Endothelial cell of umbilical vein (primary cell): ENCODE measurements around the gene GPN1. TPM values are rescaled to one million over a fixed set of nuclear protein-coding genes. Genes with fewer than 3 reads are reported as not detected.

Experiments used
- BruUV-seq: library from RNA; stranded (reverse); fragments of 400-500 nt; replicated peaks from 2 replicates; lab custom pipeline; 2021; lab: Mats Ljungman, UMichigan
- CTCF ChIA-PET: fragments of 300-600, 350-600 bp; sonication (Branson Sonifier 250); formaldehyde crosslinking; loops from one replicate; lab custom pipeline; 2021; ENCODE audit warnings: antibody characterized with exemption, inconsistent platforms; lab: Charles Lee
- POLR2A ChIA-PET: fragments of 300-600, 350-600 bp; sonication (Branson Sonifier 250); formaldehyde crosslinking; loops from one replicate; lab custom pipeline; 2021; ENCODE audit warnings: antibody characterized with exemption, inconsistent platforms; lab: Charles Lee
- DNase-seq: peaks from one replicate; pipeline ENCODE4 v3.0.0-alpha.2; 2011; ENCODE audit warnings: low read depth, low spot score
- FAIRE-seq: peaks from 2 replicates; lab custom pipeline; 2011; peaks lifted over from hg19 to GRCh38; lab: Jason Lieb, UNC
- H2AFZ ChIP-seq: 2 replicates; pipeline ENCODE4 v1.6.0; 2012; ENCODE audit warnings: low read depth, low read length, control low read depth, inconsistent platforms
- H3K27ac ChIP-seq: 2 replicates; pipeline ENCODE4 v1.5.1; 2011; ENCODE audit warnings: low read depth, mild to moderate bottlenecking, control low read depth, low read length, moderate library complexity; ENCODE audit not compliant: insufficient read depth
- H3K27me3 ChIP-seq, 2 experiments: 2 replicates each; pipeline versions ENCODE4 v1.6.0 to v1.6.1; 2011; ENCODE audit warnings: low read length in 2 of 2, mixed read lengths in 1 of 2; ENCODE audit not compliant: control insufficient read depth in 2 of 2, insufficient read depth in 2 of 2
- H3K36me3 ChIP-seq, 2 experiments: 2 replicates in 1 of 2; 3 replicates in 1 of 2; pipeline ENCODE4 v1.5.1; 2011; ENCODE audit warnings: low read length in 2 of 2, mild to moderate bottlenecking in 1 of 2, moderate library complexity in 1 of 2; ENCODE audit not compliant: control insufficient read depth in 2 of 2, insufficient read depth in 2 of 2; ENCODE audit errors: extremely low read depth in 1 of 2
- H3K4me1 ChIP-seq: 3 replicates; pipeline ENCODE4 v1.5.1; 2011; ENCODE audit warnings: mild to moderate bottlenecking, low read length; ENCODE audit not compliant: control insufficient read depth, insufficient read depth; ENCODE audit errors: extremely low read depth
- H3K4me2 ChIP-seq: 2 replicates; pipeline ENCODE4 v1.6.1; 2011; ENCODE audit warnings: low read length, control low read depth, mixed read lengths; ENCODE audit not compliant: insufficient read depth
- H3K4me3 ChIP-seq, 3 experiments: fragments of 200-600 bp in 1 of 3; sonication (generic), shearing (Covaris generic) in 1 of 3; replicated peaks in 1 of 3; 2 replicates each; pipeline ENCODE4 v1.5.1; 2011 to 2016; ENCODE audit warnings: control low read depth in 3 of 3, low read length in 3 of 3, mild to moderate bottlenecking in 2 of 3, inconsistent platforms in 1 of 3, low read depth in 1 of 3, moderate library complexity in 1 of 3; ENCODE audit not compliant: insufficient read depth in 1 of 3
- H3K79me2 ChIP-seq: 2 replicates; pipeline ENCODE4 v1.6.0; 2012; ENCODE audit warnings: low read length, inconsistent platforms; ENCODE audit not compliant: control insufficient read depth, insufficient read depth
- H3K9ac ChIP-seq: replicated peaks from 2 replicates; pipeline ENCODE3; 2011; ENCODE audit warnings: low read length, control low read depth; ENCODE audit not compliant: insufficient read depth; ENCODE audit errors: extremely low read depth
- H3K9me1 ChIP-seq: replicated peaks from 3 replicates; pipeline ENCODE4 v1.6.0; 2011; ENCODE audit warnings: mild to moderate bottlenecking, low read length; ENCODE audit not compliant: control insufficient read depth, insufficient read depth; ENCODE audit errors: extremely low read depth
- H3K9me3 ChIP-seq: replicated peaks from 2 replicates; pipeline ENCODE4 v1.5.1; 2012; ENCODE audit warnings: low read length, inconsistent platforms; ENCODE audit not compliant: control insufficient read depth, insufficient read depth
- H4K20me1 ChIP-seq: replicated peaks from 2 replicates; pipeline ENCODE3; 2011; ENCODE audit warnings: mild to moderate bottlenecking, low read length; ENCODE audit not compliant: control insufficient read depth, insufficient read depth; ENCODE audit errors: extremely low read depth
- CTCF ChIP-seq, 2 donors: IDR thresholded peaks; 1 replicate in 1 of 2; 2 replicates in 1 of 2; pipeline ENCODE4 v1.5.1; 2011; ENCODE audit warnings: low read length in 2 of 2, mild to moderate bottlenecking in 2 of 2, moderate library complexity in 2 of 2, control low read depth in 1 of 2, inconsistent platforms in 1 of 2, low read depth in 1 of 2; ENCODE audit not compliant: insufficient read depth in 1 of 2; ENCODE audit errors: extremely low read depth in 1 of 2
- EZH2 ChIP-seq: IDR thresholded peaks from 2 replicates; pipeline ENCODE4 v1.6.1; 2012; ENCODE audit warnings: borderline replicate concordance, low read depth, mild to moderate bottlenecking, moderate library complexity, low read length, inconsistent platforms; ENCODE audit not compliant: severe bottlenecking
- FOS ChIP-seq: IDR thresholded peaks from 2 replicates; pipeline ENCODE4 v1.6.1; 2011; ENCODE audit warnings: mild to moderate bottlenecking, low read length, moderate library complexity, borderline replicate concordance; ENCODE audit not compliant: insufficient read depth
- GATA2 ChIP-seq: IDR thresholded peaks from 2 replicates; pipeline ENCODE4 v1.7.0; 2011; ENCODE audit warnings: low read depth, mild to moderate bottlenecking, moderate library complexity, mixed read lengths, low read length; ENCODE audit not compliant: insufficient read length, insufficient read depth
- JUN ChIP-seq: IDR thresholded peaks from 2 replicates; pipeline ENCODE4 v1.6.1; 2011; ENCODE audit warnings: borderline replicate concordance, low read depth; ENCODE audit not compliant: insufficient read length, insufficient read depth
- MAX ChIP-seq: IDR thresholded peaks from 2 replicates; pipeline ENCODE4 v1.6.1; 2011; ENCODE audit not compliant: insufficient read depth, insufficient read length
- MYC ChIP-seq: IDR thresholded peaks from one replicate; pipeline ENCODE4 v1.6.1; 2011; ENCODE audit warnings: mild to moderate bottlenecking, low read depth, low read length
- POLR2A ChIP-seq: IDR thresholded peaks from 2 replicates; pipeline ENCODE4 v1.6.1; 2012; ENCODE audit warnings: low read depth, mild to moderate bottlenecking, control low read depth, low read length
- POLR2AphosphoS5 ChIP-seq: IDR thresholded peaks from 2 replicates; pipeline ENCODE4 v1.6.1; 2012; ENCODE audit warnings: low read depth, mild to moderate bottlenecking, control low read depth, low read length, moderate library complexity; ENCODE audit not compliant: insufficient read depth
- dilution Hi-C: fragments of 300-500 bp; cut with MboI; formaldehyde crosslinking; loops from one replicate; pipeline ENCODE4 v1.15.0; 2019; ENCODE audit warnings: low sequenced_read_pairs; ENCODE audit not compliant: extremely low pct_ligation_motif_present
- intact Hi-C: fragments of 100-400 bp; cut with micrococcal nuclease; formaldehyde crosslinking; loops from one replicate; pipeline ENCODE4 v1.10.0; 2022
- polyA plus RNA-seq, 4 experiments: library from polyadenylated mRNA; depleted of rRNA in 3 of 4; stranded (reverse) in 3 of 4; unstranded in 1 of 4; fragments of >200 nt; gene quantifications; 2 replicates each; pipeline versions ENCODE4 v1.2.1 to v1.2.3, GENCODE V29; 2011 to 2012; ENCODE audit warnings: missing spikeins in 1 of 4
- total RNA-seq: library from RNA; stranded (reverse); gene quantifications from 2 replicates; pipeline ENCODE4 v1.2.3, GENCODE V29; 2021

Gene GPN1
- total and polyA plus RNA-seq, 2 donors (not counting 3 experiments of a cell fraction or from before 2014, with no cell fraction given), result 35.4 to 45.5 TPM

- Histone ChIP-seq H3K9me1 (no peaks in the 10 kb centered on the region), H3K27me3 (no peaks in the 10 kb centered on the region), H3K9me3 (no peaks in the 10 kb centered on the region), H2AFZ (no peak overlapping the region), H4K20me1 (peaks cover 2% of the 10 kb centered on the region), H3K4me1 (peaks cover 15% of the 10 kb centered on the region), H3K4me2 (no peak overlapping the region), H3K27ac (no peak overlapping the region), H3K36me3 (peaks cover 2 to 4% of the 10 kb centered on the region in 2 experiments), H3K4me3 (no peak overlapping the region), H3K9ac (no peak overlapping the region), H3K79me2 (peaks cover 86% of the 10 kb centered on the region)
- ChIA-PET CTCF (interaction anchor here (1.0 to 1.6 kb wide), 3 partner anchors 11 to 107 kb away, joined by 3 to 4 read pairs (median 3); partner anchors contain the start of gene IFT172), POLR2A (no interaction called here)
- no peak for TF ChIP-seq MYC
- no peak for DNase-seq
- intact Hi-C loops (no loop called here), dilution Hi-C loops (loop anchor here (25.0 kb wide), 1 partner anchor 134 kb away; no protein-coding TSS in a partner anchor)
- no peak for FAIRE-seq
- BruUV-seq, result no TSS peak
These were observed 32.2 kb upstream of the GPN1 start for GRCh38 chr2:27596627-27597026.

GRCh38 chr2:27606611-27607010 is 22.2 kb upstream of the GPN1 start:
- no peak overlapping the region for H3K4me3 ChIP-seq
- H3K4me1 ChIP-seq, result no peaks in the 10 kb centered on the region
- no peak for FAIRE-seq
- no peak overlapping the region for H3K9ac ChIP-seq
- BruUV-seq, result no TSS peak
- H3K9me1 ChIP-seq, result no peaks in the 10 kb centered on the region
- H3K9me3 ChIP-seq, result no peaks in the 10 kb centered on the region
- H4K20me1 ChIP-seq, result no peaks in the 10 kb centered on the region
- intact Hi-C loops (no loop called here), dilution Hi-C loops (no loop called here)
- ChIA-PET CTCF (no interaction called here), POLR2A (no interaction called here)
- no peak for DNase-seq
- H3K36me3 ChIP-seq, result peaks cover 14 to 19% of the 10 kb centered on the region in 2 experiments
- H3K4me2 ChIP-seq, result no peak overlapping the region
- no peaks in the 10 kb centered on the region for H3K27me3 ChIP-seq
- peaks cover 16% of the 10 kb centered on the region for H3K79me2 ChIP-seq
- TF ChIP-seq EZH2 (no peak), CTCF (IDR thresholded peaks at IDR 0.05; ENCODE audit: extremely low read depth in 1 of 2, insufficient read depth in 1 of 2, low read depth in 1 of 2, low read length in 2 of 2) (no peak), POLR2AphosphoS5 (no peak), JUN (no peak), MYC (no peak), FOS (no peak), POLR2A (no peak), GATA2 (no peak), MAX (no peak)
- no peak overlapping the region for H3K27ac ChIP-seq
- H2AFZ ChIP-seq, result no peak overlapping the region
